Coronary artery (tissue), 2 donors: ENCODE results near the gene GRK1.

Source experiments
- DNase-seq: peaks from one replicate; pipeline ENCODE4 v3.0.0-alpha.2; 2017; ENCODE audit warnings: low spot score
- H3K27ac ChIP-seq, 2 donors: fragments of 200-600 bp; sonication (generic); one replicate each; pipeline ENCODE4 v1.5.1; 2016 to 2019
- H3K4me3 ChIP-seq: fragments of 200-600 bp; sonication (generic); 2 replicates; pipeline ENCODE4 v1.5.1; 2016; ENCODE audit warnings: mild to moderate bottlenecking, moderate library complexity
- CTCF ChIP-seq: fragments of 200-600 bp; sonication (generic); IDR thresholded peaks from one replicate; pipeline ENCODE4 v1.5.1; 2019; ENCODE audit warnings: antibody characterized with exemption

GRK1 gene

GRCh38 chr13:113775451-113776145, 108.6 kb downstream of the GRK1 start:
- no peak overlapping the region for H3K4me3 ChIP-seq
- DNase-seq: no peak
- TF ChIP-seq CTCF: no peak
- no peak overlapping the region for H3K27ac ChIP-seq

GRCh38 chr13:113776231-113777125, 109.5 kb downstream of the GRK1 start:
- no peak for TF ChIP-seq CTCF
- Histone ChIP-seq H3K4me3 (no peak overlapping the region), H3K27ac (no peak overlapping the region)
- DNase-seq: no peak

DNA sequence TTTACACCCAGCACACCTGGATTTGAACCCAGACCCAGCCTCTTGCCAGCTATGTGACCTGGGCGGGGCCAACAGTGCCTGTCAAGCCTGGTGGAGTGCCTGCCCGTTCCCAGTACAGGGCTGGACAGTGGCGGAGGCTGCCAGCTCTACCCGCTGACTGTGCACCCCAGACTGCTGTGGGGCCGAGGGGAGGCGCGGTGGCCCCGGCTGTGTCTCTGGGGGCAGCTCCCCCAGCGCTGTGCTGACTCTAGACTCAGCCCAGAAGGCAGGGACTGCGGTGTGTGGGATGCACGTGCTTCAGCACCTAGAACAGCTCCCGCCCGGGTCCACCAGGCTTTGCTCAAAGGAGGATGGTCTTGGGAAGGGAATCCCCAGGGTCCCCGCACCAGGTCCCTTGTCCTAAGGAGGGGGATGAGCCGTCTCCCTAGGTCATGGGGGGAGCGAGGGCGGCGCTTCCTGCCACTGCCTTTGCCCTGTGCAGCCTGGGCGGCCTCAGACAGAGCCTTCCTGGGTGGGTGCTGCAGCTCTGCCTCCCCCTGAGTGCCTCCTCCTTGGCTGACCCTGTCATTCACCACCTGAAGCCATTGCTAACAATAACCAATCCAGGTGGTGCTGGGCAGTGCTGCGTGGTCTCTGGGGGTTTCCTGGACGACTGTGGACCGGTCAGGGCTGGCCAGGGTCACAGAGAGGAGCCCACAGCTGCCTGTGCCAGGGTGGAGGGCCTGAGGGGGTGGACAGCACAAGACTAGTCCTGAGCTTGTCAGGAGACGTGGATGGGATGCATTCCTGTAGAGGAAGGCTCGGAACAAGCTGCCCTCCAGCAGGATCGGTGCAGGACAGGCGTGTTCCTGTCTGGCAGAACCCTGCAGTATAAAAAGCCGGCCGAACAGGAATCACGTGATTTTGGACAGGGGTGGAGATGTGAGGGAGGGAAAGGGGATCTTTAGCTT, 110.6 kb downstream of the GRK1 start:
- TF ChIP-seq CTCF: no peak
- no peak for DNase-seq
- no peak overlapping the region for H3K4me3 ChIP-seq
- H3K27ac ChIP-seq: no peak overlapping the region

DNA sequence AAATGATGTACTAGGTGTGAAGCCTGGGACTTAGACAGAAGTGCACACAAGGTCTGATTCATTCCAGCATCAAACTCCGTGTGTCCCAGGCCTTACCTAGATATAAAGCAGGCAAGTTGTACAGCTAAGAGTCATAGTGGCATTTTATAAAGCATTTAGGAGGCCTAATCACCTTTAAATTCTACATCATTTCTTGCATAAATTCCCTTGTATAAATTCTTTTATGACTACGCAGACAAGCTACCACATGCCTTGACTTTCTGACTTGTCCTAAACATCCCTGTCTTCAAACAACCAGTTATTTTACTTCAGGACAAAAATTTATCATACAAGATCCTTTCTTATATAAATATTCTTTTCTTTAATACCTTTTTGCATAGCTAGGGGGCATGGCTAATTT, 114.6 kb downstream of the GRK1 start:
- Histone ChIP-seq H3K4me3 (no peak overlapping the region), H3K27ac (no peak overlapping the region)
- no peak for DNase-seq
- no peak for TF ChIP-seq CTCF

GRCh38 chr13:113782472-113782871, 115.5 kb downstream of the GRK1 start:
- H3K4me3 ChIP-seq: no peak overlapping the region
- TF ChIP-seq CTCF: no peak
- no peak for DNase-seq
- H3K27ac ChIP-seq: no peak overlapping the region

GRCh38 chr13:113783200-113783881, 116.3 kb downstream of the GRK1 start:
- H3K27ac ChIP-seq: no peak overlapping the region
- TF ChIP-seq CTCF: no peak
- H3K4me3 ChIP-seq: no peak overlapping the region
- no peak for DNase-seq
